GM12801 (cell line): ENCODE results near the gene LPA.

ENCODE experiments used
- CTCF ChIP-seq: IDR thresholded peaks from one replicate; pipeline ENCODE4 v1.5.1; 2011; ENCODE audit warnings: control low read depth; ENCODE audit not compliant: insufficient read length; ENCODE audit errors: extremely low read depth

LPA gene

GRCh38 chr6:160679402-160679769, 15.3 kb upstream of the LPA start:
- no peak for TF ChIP-seq CTCF

- TF ChIP-seq CTCF: no peak
Observed at GRCh38 chr6:160678744-160679401, 14.8 kb upstream of the LPA start.

- no peak for TF ChIP-seq CTCF
Observed at GRCh38 chr6:160678230-160678629, 14.2 kb upstream of the LPA start.

DNA sequence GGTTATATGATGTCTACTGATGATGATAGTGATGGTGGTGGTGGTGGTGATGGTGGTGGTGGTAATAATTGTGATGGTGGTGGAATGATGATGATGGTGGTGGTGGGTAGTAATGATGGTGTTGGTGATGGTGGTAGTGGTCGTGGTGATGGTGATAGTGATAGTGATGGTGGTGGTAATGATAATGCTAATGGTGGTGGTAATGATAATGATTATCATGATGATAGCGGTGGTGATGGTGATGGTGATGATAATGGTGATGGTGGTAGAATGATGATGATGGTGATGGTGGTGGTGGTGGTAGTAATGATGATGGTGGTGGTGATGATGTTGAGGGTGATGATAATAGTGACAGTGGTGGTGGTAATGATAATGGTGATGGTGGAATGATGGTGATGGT, 4.5 kb upstream of the LPA start:
- TF ChIP-seq CTCF: no peak

GRCh38 chr6:160667639-160668481, 3.8 kb upstream of the LPA start:
- no peak for TF ChIP-seq CTCF

DNA sequence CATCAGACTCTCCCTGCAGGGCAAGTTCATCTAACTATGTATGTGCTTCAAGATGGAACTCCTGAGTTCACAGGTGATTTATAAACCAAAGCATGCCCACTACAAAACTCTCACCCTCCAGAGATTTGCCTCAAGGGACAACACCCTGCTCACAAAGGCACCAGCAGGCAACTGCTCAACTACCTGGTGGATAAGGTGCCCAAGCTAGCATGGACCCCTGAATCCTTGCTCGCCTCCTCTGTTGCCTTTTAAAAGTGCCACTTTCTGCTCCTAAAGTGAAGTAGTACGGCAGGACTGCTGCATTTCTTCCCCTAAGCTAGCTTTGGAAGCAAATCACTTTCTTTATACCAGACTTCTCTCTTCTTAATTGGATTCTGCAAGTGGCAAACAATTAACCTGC, 1.2 kb downstream of the LPA start:
- no peak for TF ChIP-seq CTCF

GRCh38 chr6:160662429-160662828, 1.6 kb downstream of the LPA start:
- TF ChIP-seq CTCF: no peak
